ENCODE results near the gene HYAL2. TPM values are rescaled to one million over a fixed set of nuclear protein-coding genes. Genes with fewer than 3 reads are reported as not detected.
A peak's percentile ranks its signal among the peaks of the same experiment; 100 is the strongest.

The HYAL2 gene
- total and polyA plus RNA-seq, 9 of the 15 experiments (the other 6 are each of a cell fraction or from before 2014, with no cell fraction given) = 0.36 to 22.7 (median 11.4) TPM; not detected in 1

DNA sequence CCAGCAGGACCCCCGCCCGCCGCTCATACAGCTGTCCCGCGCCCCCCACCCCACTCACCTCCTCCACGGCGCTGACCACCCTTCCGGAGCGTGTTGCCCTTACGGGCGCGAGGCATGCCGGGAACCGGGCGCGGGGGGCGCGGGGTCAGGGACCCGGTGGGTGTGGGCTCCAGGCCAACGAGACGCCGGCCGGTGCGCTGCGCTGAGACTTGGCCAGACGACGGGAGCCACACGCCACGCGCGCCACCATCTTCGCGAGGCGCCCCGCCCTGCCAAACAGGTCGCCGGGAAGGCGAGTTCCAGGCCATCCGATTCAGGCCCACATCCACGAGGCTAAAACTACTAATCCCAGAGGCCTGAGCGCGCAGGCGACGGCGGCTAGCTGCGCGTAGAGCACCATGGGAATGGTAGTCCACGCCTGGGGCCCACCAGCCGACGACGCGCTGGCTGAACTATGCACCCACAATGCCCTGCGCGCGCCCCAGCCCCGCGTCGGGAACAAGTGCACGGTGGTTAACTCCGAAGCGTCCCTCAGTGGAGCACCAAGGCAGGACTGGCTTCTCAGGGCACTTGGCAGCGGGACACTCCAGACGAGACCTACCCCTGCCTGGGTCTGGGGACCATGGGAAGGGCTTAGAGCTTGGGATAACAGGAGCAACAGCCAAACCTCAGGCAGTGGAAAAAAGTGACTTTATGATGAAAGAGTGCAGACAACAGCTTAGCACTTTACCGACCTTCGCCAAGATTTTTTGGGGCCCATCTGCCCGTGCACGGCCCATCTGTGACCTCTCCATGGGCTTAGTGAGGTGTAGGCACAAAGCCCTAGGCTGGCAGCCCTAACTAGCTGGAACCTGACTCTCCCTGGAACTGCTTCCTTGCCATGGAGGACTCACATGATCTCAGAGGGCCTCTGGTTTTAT, 30.1 kb downstream of the HYAL2 start, which contains the start of gene IFRD2 (continued):
- TF ChIP-seq, protein P1, sequence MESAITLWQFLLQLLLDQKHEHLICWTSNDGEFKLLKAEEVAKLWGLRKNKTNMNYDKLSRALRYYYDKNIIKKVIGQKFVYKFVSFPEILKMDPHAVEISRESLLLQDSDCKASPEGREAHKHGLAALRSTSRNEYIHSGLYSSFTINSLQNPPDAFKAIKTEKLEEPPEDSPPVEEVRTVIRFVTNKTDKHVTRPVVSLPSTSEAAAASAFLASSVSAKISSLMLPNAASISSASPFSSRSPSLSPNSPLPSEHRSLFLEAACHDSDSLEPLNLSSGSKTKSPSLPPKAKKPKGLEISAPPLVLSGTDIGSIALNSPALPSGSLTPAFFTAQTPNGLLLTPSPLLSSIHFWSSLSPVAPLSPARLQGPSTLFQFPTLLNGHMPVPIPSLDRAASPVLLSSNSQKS (CRISPR knock-in tag; IDR thresholded peaks at IDR 0.05) = no peak
- no peak for TF ChIP-seq ZFPM2 (CRISPR knock-in tag; IDR thresholded peaks at IDR 0.05)
- no peak for TF ChIP-seq ZNF778 (CRISPR knock-in tag; IDR thresholded peaks at IDR 0.05)
- TF ChIP-seq, protein P2, sequence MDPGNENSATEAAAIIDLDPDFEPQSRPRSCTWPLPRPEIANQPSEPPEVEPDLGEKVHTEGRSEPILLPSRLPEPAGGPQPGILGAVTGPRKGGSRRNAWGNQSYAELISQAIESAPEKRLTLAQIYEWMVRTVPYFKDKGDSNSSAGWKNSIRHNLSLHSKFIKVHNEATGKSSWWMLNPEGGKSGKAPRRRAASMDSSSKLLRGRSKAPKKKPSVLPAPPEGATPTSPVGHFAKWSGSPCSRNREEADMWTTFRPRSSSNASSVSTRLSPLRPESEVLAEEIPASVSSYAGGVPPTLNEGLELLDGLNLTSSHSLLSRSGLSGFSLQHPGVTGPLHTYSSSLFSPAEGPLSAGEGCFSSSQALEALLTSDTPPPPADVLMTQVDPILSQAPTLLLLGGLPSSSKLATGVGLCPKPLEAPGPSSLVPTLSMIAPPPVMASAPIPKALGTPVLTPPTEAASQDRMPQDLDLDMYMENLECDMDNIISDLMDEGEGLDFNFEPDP (CRISPR knock-in tag; IDR thresholded peaks at IDR 0.05) = no peak
- TF ChIP-seq ELF2 (CRISPR knock-in tag; IDR thresholded peaks at IDR 0.05) = no peak
- TF ChIP-seq, protein P3, sequence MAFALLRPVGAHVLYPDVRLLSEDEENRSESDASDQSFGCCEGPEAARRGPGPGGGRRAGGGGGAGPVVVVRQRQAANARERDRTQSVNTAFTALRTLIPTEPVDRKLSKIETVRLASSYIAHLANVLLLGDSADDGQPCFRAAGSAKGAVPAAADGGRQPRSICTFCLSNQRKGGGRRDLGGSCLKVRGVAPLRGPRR (CRISPR knock-in tag; IDR thresholded peaks at IDR 0.05) = no peak
- no peak for TF ChIP-seq CSDE1 (IDR thresholded peaks at IDR 0.05)
- no peak for TF ChIP-seq FOXK2 (conservative IDR thresholded peaks at IDR 0.05 in 1 of 2, IDR thresholded peaks at IDR 0.05 in 1 of 2; ENCODE audit: low read depth in 2 of 2)
- peak; percentile 56; the same call in 1 of the 2 replicates for TF ChIP-seq CTBP1 (IDR thresholded peaks at IDR 0.05; ENCODE audit: borderline replicate concordance)
- peak; percentile 98 for TF ChIP-seq CXXC5 (CRISPR knock-in tag; IDR thresholded peaks at IDR 0.05)
- no peak for TF ChIP-seq ETV5 (CRISPR knock-in tag; IDR thresholded peaks at IDR 0.05; ENCODE audit: low read depth)
- TF ChIP-seq, protein P4, sequence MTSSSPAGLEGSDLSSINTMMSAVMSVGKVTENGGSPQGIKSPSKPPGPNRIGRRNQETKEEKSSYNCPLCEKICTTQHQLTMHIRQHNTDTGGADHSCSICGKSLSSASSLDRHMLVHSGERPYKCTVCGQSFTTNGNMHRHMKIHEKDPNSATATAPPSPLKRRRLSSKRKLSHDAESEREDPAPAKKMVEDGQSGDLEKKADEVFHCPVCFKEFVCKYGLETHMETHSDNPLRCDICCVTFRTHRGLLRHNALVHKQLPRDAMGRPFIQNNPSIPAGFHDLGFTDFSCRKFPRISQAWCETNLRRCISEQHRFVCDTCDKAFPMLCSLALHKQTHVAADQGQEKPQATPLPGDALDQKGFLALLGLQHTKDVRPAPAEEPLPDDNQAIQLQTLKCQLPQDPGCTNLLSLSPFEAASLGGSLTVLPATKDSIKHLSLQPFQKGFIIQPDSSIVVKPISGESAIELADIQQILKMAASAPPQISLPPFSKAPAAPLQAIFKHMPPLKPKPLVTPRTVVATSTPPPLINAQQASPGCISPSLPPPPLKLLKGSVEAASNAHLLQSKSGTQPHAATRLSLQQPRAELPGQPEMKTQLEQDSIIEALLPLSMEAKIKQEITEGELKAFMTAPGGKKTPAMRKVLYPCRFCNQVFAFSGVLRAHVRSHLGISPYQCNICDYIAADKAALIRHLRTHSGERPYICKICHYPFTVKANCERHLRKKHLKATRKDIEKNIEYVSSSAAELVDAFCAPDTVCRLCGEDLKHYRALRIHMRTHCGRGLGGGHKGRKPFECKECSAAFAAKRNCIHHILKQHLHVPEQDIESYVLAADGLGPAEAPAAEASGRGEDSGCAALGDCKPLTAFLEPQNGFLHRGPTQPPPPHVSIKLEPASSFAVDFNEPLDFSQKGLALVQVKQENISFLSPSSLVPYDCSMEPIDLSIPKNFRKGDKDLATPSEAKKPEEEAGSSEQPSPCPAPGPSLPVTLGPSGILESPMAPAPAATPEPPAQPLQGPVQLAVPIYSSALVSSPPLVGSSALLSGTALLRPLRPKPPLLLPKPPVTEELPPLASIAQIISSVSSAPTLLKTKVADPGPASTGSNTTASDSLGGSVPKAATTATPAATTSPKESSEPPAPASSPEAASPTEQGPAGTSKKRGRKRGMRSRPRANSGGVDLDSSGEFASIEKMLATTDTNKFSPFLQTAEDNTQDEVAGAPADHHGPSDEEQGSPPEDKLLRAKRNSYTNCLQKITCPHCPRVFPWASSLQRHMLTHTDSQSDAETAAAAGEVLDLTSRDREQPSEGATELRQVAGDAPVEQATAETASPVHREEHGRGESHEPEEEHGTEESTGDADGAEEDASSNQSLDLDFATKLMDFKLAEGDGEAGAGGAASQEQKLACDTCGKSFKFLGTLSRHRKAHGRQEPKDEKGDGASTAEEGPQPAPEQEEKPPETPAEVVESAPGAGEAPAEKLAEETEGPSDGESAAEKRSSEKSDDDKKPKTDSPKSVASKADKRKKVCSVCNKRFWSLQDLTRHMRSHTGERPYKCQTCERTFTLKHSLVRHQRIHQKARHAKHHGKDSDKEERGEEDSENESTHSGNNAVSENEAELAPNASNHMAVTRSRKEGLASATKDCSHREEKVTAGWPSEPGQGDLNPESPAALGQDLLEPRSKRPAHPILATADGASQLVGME (CRISPR knock-in tag; IDR thresholded peaks at IDR 0.05) = no peak
- peak; percentile 73; the same call in 1 of the 2 replicates for TF ChIP-seq KAT7 (CRISPR knock-in tag; IDR thresholded peaks at IDR 0.05; ENCODE audit: borderline replicate concordance)
- peak; percentile 73 for TF ChIP-seq RBBP5 (IDR thresholded peaks at IDR 0.05; ENCODE audit: borderline replicate concordance, insufficient read depth, low read length, poor library complexity, severe bottlenecking)
- no peak for TF ChIP-seq PTBP1 (IDR thresholded peaks at IDR 0.05; ENCODE audit: low read depth, low read length)
- no peak for TF ChIP-seq ZNF77 (CRISPR knock-in tag; IDR thresholded peaks at IDR 0.05)
- no peak for TF ChIP-seq ZNF217 (CRISPR knock-in tag; IDR thresholded peaks at IDR 0.05)
- no peak for TF ChIP-seq MYNN (IDR thresholded peaks at IDR 0.05)
- TF ChIP-seq MYNN (CRISPR knock-in tag; IDR thresholded peaks at IDR 0.05) = no peak
- TF ChIP-seq ZNF311 (CRISPR knock-in tag; IDR thresholded peaks at IDR 0.05) = peak; percentile 89
